CD4-positive, alpha-beta T cell treated with Interleukin-2 at 100 ng/mL for 4 hours (primary cell): ENCODE results near the gene MYOZ2.
"Not testable (repeated sequence)": the region's sequence is repeated elsewhere in the genome, so short reads cannot be mapped to it uniquely, and the experiment has no call there.

Source experiments
- DNase-seq: peaks from one replicate; pipeline ENCODE4 v3.0.0-alpha.2; 2020; ENCODE audit warnings: low spot score

The MYOZ2 gene

DNA sequence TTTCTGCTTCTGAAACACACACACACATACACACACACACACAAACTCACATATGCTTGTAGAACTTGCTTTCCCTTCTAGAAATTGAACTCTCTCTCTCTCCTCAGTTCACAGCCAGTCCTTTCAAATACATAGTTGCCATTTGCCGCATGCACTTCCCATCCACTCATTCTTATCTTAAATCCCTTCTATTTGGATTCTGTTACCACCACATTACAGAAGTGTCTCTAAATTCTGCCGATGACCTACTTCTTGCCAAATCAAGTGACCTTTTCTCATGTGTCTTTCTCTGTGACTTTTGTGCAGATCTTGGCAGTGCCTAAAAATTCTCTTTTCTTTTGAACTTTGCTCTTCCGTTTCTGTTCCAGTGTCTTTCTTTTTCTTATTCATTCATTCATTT, 7.5 kb upstream of the MYOZ2 start:
- DNase-seq, result no peak

DNA sequence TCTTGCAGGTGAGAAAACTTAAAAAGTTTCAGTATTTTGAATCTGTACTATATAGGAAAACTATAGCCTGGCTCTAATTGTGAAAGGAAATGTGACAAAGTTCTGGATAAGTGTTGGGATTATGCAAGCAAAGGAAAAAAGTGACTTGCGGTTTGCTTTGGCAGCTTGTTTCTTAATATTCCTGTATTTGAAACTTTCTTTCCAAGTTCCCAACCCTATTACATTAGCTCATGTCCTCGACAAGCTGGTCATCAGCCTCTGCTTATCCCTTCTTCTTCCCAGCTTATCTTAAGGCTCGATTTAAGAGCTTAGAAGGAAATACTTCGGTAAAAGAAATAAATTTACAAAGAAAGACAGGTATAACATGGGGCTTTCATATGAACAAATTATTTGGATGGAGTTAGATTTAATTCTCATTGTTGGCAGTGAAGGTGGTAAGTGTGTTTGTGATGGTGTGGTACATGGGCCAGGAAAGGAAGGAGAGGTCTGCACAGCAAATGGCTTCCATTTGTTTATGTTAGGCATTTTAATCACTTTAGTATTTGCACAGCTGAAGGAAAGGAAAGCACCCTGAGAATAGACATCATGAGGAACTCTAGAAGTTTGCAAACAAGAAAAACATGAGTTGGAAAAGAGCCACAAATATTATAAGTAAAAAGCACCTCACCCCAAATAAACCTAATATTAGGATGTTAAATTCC, 5.1 kb upstream of the MYOZ2 start:
- DNase-seq, result no peak

DNA sequence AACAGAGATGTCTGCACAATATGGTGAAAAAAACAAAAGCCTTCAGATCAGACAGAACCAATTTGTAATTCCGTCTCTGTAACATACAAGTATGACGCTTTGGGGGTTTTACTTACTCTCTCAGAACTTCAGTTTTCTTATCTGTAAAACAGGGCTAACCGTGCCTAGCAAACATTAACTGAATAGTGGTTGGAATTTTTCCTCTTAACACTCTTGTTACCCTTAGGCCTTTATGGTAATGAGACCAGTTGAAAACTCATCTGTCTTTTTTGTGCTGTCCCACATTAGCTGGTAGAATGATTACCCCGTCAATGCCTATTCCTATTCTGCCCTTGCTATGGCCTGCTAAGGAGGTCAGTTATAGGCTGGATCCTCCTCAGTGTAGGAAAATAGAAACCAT, 4.5 kb upstream of the MYOZ2 start:
- no peak for DNase-seq

DNA sequence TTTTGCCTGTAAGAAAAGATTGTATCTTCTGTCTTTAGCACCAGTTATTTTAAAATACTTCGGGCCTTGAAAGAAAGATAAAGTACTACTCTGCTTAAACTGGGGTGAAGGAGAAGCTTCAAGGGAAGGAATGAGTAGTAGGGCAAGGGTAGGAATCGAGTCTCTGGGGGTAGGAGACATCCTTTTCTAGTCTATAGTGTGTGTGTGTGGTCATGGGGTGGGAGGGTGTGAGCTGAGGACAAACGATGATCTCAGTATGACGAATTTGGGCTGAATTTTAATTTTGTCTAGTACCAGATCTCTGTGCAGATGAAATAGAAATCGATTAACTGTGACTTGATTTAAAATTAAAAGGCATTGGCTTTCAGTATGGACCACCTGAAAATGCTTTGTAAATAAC, 3.3 kb upstream of the MYOZ2 start:
- DNase-seq, result no peak

DNA sequence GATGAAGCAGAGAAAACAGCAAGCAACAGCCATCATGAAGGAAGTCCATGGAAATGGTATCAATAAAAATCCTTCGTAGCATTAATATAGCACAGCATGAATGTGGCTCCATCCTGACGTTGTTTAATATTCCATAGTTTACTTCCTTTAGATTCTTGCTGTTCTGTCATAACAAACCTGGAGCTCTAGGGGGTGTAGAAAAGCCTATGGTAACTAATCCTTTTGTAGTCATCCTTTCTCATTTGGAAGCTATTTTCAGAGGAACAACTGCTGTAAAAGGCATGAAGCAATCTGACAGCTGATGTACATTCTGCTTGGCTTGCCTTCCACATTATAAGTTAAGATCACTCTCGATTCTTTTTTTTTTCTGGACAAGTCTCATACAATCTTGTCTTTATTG, 914 bp downstream of the MYOZ2 start:
- no peak for DNase-seq

DNA sequence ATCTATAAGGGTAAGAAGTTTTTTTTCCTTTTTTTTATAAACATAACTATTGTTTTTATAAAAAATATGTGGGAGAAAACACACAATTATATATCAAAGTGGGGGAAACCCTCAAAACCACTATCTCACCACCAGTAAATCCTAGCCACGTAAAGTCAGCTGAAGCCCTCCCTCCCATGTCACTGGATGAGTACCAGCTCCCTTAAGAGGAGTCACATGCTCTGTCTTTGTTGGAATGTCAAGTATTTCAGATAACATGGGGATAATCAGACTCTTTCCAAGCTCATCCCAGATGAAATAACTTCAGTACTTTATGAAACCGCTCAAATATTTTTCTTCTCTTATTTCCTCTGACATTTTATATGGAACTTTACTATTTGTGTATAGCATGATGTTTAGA, 2.4 kb downstream of the MYOZ2 start:
- no peak for DNase-seq

DNA sequence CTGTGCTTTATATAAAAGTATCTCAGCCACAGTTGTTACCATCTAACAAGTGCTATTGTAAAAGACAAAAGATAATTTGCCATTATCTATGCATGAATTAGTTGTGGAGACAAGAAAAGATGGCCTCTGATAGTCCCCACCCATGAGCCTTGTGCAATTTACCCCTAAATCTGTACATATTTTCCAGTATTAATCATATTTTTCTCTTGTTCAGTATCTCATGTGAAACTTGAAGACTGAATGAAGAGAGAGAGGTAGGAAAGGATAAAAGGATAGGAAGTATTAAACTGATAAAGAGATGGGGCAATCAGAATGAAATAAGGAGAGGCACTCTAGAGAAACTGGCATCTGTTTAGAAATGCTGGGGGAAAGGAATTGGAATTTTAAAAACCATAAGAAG, 3.7 kb downstream of the MYOZ2 start:
- no peak for DNase-seq

DNA sequence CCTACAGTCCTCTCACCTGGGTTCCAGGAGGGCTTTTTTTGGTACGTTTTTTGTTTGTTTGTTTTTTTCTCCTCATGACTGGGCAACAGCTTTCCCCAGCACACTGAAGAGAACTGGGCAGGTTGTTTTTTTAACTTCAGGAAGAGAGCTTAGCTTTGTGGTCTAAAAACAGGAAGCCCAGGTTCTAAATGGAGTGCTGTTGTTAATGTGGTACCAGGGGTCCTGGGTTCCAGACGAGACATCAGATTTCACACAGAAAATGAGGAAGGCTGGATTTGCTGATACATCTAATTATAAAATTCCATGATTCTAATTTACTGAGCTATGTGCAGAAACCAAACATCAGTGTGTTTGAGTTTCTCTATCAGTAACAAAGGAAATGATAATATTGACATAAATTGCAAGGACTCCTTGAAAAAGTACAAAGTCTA, 4.2 kb downstream of the MYOZ2 start:
- peak; percentile 6 for DNase-seq

DNA sequence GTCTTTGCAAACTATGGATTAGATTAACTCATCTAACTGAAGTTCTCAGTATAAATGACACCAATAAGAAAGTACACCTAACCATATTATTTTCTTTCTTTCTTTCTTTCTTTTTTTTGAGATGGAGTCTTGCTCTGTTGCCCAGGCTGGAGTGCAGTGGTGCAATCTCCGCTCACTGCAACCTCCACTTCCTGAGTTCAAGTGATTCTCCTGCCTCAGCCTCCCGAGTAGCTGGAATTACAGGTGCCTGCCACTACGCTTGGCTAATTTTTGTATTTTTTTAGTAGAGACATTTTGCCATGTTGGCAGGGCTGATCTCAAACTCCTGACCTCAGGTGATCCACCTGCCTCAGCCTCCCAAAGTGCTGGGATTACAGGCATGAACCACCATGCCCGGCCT, 5.7 kb downstream of the MYOZ2 start:
- DNase-seq, result not testable (repeated sequence)

DNA sequence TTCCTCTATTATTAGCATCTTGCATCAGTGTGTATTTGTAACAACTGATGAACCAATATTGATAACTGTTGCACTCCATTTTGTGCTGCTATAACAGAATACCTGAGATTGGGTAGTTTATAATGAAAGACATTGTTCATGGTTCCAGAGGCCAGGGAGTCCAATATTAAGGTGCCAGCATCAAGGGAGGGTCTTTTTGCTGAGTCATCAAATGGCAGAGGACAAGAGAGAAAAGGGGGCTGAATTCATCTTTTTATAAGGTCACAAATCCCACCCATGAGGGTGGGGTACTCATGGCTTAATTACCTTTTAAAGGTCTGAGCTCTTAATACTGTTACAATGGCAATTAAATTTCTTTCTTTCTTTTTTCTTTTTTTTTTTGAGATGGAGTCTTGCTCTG, 7.2 kb downstream of the MYOZ2 start:
- no peak for DNase-seq

DNA sequence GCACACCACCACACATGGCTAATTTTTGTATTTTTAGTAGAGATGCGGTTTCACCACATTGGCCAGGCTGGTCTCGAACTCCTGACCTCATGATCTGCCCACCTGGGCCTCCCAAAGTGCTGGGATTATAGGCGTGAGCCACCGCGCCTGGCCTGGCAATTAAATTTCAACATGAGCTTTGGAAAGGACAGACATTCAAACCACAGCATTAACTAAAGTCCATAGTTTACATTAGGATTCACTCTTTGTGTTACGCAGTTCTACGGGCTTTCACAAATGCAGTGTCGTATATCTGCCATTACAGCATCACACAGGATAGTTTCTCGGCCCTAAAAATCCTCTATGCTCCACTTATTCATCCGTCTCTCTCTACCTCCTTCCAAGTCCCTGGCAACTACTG, 7.7 kb downstream of the MYOZ2 start:
- DNase-seq, result not testable (repeated sequence)

DNA sequence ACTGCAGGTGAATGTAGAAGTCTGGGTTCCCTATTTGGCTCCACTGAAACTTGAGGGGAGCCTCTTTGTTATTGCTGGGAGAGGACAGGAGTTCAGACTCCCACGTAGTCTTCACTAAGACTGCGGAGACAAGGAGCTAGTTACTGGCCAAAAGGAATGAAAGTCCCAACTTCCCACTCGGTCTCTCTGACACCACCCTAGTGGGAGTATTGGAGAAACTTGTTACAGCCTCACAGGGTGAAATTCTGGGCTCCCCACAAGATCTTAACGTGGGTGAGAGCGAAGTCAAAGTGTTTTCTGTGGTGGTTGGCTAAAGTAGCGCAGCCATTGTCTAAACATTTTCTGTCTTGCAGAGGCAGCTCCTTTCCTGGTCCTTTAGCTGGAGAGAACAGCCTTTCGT, 13.5 kb downstream of the MYOZ2 start:
- DNase-seq, result no peak

DNA sequence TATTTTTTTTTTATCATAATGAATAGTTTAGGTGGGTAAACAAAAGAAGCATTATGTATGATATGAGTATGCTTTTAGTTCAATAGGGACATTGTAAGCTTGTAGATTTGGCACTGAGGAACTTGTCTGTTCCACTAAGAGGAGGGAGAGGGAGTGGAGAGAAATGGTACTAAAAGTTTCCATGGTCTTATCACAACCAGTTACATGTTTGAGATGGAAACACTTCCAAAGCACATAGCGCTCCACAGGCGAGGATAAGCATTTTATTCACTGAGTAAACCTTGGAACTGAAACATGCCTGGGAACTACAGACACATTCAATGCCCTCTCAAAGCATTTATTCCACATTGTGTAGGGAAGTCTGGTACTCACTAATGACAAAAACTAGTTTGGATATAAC, 15.5 kb downstream of the MYOZ2 start:
- no peak for DNase-seq

DNA sequence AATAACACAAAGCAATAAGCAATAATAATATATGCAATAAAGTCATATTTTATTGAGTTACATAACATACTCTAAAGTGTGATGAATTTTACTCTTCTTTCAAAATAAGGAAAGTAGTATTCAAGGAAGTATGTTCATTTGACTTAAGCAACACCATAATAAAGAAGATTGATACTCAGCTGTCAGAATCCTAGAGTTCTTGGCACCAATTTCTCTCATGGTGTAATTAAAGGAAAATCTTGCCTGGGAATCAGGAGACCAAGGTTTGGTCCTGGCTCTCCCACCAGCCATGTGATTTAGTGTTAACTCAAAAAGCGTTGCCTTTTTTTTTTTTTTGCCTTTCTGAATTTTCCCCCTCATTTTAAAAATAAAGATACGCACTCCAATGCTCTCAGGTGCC, 17.1 kb downstream of the MYOZ2 start:
- no peak for DNase-seq

DNA sequence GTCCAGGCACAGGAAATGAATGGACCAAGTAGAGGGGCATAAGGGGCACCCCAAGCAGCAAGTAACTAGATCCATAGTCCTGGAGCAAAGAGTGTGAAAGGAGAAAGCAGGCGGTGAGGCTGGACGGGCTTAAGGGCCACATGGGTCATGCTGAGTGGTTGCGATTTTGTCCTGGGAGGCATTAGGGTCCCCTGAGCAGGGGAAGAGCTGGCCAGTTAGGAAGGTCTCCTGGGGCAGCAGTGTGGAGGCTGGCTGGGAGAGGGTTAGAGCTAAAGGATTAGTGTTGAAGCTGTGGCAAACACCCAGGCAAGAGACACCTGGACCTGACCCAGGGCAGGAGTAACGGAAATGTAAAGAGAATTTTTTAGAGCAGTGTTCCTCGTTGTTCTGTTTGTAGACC, 26.5 kb downstream of the MYOZ2 start:
- DNase-seq, result no peak

DNA sequence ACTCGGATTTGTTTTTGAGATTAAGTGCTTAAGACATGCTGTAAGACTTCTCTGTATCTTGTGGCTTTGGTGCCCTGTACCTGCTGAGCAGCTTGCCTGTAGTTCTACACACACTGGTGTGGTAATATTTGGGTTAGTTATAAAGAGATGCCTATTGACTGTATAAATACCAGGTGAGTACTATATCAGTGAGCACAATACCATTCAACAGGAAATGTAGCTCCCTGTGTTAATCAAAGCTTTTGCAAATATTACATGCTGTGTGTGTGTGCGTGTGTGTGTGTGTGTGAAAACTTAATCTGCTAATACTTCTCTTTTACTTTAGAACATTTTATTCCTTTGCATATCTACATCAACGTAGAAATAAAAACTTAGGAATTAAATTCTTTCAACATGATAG, 30.1 kb downstream of the MYOZ2 start:
- DNase-seq, result no peak

DNA sequence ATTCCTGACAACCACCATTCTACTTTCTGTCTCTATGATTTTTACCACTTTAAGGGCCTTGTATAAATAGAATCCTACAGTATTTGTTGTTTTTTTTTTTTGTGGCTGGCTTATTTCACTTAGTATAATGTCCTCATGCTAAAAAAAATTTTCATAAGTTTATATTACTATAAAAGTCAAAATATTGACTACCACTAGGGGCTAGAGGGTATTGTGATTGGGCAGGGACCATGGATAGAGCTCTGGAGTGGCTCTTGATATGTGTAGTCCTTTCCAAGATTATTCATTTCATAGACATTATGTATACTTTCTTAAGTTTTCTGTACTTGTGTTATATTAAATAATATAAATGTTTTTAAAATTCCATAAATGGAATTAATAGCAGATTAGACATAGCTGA, 34.6 kb downstream of the MYOZ2 start:
- DNase-seq, result no peak

DNA sequence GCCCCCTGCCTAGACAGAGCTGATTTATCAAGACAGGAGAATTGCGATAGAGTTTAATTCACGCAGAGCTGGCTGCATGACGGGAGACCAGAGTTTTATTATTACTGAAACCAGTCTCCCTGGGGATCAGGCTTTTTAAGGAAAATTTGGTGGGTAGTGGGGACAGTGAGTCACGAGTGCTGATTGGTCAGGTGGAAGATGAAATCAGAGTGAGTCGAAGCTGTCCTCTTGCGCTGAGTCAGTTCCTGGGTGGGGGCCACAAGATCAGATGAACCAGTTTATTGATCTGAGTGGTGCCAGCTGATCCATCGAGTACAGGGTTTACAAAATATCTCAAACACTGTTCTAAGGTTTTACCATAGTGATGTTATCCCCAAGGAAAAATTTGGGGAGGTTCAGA, 36.6 kb downstream of the MYOZ2 start:
- DNase-seq, result no peak

DNA sequence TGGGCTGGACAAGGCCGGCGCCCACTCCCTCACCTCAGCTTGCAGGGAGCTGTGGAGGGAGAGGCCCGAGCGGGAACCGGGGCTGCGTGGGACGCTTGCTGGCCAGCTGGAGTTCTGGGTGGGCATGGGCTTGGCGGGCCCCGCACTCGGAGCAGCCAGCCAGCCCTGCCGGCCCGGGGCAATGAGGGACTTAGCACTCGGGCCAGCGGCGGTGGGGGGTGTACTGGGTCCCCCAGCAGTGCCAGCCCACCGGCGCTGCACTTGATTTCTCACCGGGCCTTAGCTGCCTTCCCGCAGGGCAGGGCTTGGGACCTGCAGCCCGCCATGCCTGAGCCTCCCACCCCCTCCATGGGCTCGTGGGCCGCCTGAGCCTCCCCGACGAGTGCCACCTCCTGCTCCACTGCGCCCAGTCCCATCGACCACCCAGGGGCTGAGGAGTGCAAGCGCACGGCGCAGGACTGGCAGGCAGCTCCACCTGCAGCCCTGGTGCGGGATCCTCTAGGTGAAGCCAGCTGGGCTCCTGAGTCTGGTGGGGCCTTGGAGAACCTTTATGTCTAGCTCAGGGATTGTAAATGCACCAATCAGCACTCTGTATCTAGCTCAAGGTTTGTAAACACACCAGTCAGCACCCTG, 38.2 kb downstream of the MYOZ2 start:
- DNase-seq, result not testable (repeated sequence)

DNA sequence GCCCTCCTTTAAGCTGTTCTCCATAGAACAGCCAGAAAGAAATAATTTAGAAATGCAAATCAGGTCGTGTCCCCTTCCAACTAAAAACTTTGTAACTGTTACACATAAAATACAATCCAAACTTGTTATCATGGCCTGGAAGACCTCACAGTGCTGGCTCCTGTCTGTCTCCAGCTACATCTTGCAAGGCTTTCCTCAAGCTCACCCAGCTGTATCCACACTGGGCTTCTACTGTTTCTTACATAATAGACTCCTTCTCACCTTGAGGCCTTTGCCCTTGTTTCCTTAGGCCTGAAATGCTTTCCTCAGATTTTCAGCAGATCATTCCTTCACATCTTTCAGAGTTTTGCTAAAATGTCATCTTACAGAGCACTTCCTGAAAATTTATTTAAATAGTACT, 43.4 kb downstream of the MYOZ2 start:
- DNase-seq, result no peak

DNA sequence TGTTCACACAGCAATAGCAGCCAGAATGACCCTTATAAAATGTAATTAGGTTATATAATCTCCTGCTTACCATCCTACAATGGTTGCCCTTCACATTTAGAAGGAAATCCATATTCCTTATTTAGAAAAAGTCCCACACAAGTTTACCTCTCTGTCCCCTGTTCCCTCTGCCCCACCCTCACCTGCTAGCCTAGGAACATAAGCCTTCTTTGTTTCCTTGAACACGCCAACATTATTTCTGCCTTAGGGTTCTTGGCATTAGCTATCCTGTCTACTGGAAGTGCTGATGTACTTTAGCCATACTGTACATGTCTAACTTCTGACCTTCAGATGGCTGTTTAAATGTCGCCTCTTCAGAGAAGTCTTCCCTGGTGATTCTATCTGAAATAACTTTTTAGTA, 48.5 kb downstream of the MYOZ2 start:
- no peak for DNase-seq

DNA sequence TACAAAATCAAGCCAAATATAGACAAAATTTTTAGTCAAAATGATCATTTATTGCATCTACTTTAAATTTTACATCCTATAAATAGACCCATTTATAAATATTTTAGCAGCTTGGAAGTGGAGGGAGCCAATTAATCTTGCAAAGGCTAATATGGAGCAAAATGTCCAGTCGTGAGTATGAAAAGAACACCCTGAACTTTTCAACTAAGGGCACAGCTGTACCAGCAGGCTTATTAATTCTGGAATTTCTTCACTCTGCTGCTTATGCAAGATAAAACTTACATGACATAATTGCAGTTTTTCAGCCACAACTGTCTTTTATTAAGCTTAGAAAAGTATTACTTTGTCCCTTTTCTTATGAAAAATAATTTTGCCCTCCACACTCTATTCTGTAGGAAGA, 54.0 kb downstream of the MYOZ2 start:
- no peak for DNase-seq

DNA sequence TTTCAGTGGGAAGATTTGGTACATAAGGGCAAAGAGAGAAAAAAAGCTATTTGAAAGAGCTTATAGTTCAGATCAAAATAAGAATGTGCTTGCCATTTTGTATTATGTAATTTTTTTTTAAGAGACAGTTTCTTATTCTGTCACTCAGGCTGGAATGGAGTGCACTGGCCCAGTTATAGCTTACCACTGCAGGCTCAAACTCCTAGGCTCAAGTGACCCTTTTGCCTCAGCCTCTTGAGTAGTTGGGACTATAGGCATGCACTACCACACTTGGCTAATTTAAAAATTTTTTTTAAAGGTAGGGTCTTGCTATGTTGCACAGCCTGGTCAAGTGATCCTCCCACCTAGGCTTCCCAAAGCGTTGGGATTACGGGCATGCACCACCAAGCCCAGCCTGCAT, 54.7 kb downstream of the MYOZ2 start:
- no peak for DNase-seq

DNA sequence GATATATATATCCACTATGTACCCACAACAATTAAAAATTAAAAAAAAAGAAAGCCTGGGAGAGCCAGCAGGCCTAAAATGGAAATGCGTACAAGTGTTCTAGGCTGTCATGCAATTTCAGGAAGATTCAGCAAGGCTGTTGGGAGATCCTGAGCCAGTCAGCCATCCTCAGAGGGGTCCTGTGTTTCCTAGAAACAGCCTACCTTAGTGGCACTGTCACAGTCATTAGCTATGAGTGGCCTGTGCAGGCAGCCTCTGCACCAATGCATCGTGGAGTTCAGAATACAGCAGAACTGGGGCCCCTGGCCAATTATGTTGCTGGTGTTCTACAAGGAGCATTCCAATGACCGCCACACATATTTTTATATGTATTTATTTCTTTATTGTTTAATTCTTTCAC, 55.9 kb downstream of the MYOZ2 start:
- DNase-seq, result no peak
